Loucy (cell line): ENCODE measurements around the gene CTBP2.

ENCODE experiments used
- EZH2phosphoT487 ChIP-seq: fragments of 200-600 bp; IDR thresholded peaks from 2 replicates; pipeline ENCODE4 v1.6.1; 2018; ENCODE audit warnings: antibody characterized with exemption, mild to moderate bottlenecking, moderate library complexity, borderline replicate concordance
- TF ChIP-seq, protein P1 (sequence below): fragments of 200-600 bp; sonication (generic); conservative IDR thresholded peaks from 2 replicates; pipeline ENCODE4 v1.5.1; 2014; ENCODE audit warnings: mild to moderate bottlenecking, antibody characterized with exemption, low read length

DNA sequence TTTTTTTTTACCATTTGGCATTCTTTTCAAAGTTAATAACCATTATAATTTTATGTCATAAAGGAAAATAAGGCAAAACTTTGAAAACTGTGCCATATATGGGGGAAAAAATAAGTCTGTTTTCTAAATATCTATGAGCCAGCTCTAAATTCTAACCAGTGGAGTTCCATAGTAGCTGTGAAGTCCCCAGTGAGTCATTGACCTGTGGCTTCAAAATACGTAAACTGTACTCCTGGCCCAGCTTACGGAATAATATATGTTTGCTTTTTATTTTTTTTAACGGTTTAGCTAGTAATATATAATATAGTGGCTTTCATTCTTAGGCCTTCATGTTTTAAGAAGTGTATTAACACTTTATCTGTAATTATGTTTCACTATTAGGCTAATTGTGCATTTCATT lies 197.9 kb downstream of the CTBP2 start:
- TF ChIP-seq, protein P1, sequence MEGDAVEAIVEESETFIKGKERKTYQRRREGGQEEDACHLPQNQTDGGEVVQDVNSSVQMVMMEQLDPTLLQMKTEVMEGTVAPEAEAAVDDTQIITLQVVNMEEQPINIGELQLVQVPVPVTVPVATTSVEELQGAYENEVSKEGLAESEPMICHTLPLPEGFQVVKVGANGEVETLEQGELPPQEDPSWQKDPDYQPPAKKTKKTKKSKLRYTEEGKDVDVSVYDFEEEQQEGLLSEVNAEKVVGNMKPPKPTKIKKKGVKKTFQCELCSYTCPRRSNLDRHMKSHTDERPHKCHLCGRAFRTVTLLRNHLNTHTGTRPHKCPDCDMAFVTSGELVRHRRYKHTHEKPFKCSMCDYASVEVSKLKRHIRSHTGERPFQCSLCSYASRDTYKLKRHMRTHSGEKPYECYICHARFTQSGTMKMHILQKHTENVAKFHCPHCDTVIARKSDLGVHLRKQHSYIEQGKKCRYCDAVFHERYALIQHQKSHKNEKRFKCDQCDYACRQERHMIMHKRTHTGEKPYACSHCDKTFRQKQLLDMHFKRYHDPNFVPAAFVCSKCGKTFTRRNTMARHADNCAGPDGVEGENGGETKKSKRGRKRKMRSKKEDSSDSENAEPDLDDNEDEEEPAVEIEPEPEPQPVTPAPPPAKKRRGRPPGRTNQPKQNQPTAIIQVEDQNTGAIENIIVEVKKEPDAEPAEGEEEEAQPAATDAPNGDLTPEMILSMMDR, result no peak
- no peak for TF ChIP-seq EZH2phosphoT487
